Measurements from ENCODE around the gene PPM1B. TPM values are rescaled to one million over a fixed set of nuclear protein-coding genes. Genes with fewer than 3 reads are reported as not detected.
A peak's percentile ranks its signal among the peaks of the same experiment; 100 is the strongest.

The PPM1B gene
- total and polyA plus RNA-seq, 2 of the 13 experiments (the other 11 are each of a cell fraction or from before 2014, with no cell fraction given), result 24.4 to 25.0 TPM

- no peak for TF ChIP-seq ZFP41 (CRISPR knock-in tag; IDR thresholded peaks at IDR 0.05; ENCODE audit: borderline replicate concordance)
- TF ChIP-seq HNRNPUL1 (IDR thresholded peaks at IDR 0.05; ENCODE audit: low read depth, low read length), result no peak
- no peak for TF ChIP-seq ZNF691 (CRISPR knock-in tag; IDR thresholded peaks at IDR 0.05; ENCODE audit: borderline replicate concordance, low read depth)
- TF ChIP-seq IKZF4 (CRISPR knock-in tag; IDR thresholded peaks at IDR 0.05; ENCODE audit: borderline replicate concordance, low read depth, not compliant biosample characterization), result no peak
- no peak for TF ChIP-seq TEF (CRISPR knock-in tag; IDR thresholded peaks at IDR 0.05)
- TF ChIP-seq SYNCRIP (IDR thresholded peaks at IDR 0.05; ENCODE audit: insufficient read depth, low read depth, low read length), result no peak
These were observed 15.4 kb downstream of the PPM1B start (continued) for GRCh38 chr2:44184106-44184505.

DNA sequence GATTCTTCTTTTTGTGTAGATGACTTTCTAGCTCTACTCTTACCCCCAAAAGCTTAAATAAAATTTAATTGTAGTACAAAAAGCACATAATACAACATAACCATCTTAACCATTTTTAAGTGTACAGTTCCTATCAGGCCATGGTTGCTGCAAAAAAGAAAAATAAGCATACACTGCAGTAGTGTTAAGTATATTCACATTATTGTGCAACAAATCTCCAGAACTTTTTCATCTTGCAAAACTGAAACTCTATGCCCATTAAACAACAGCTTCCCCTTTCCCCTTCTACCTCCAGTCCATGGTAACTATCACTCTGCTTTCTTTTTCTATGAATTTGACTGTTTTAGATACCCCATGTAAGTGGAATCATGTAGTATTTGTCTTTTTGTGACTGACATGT, 18.1 kb downstream of the PPM1B start:
- ChIA-PET CTCF (ENCODE audit: low intra/inter-chr PET ratio, low total read pairs) (no interaction called here), POLR2A (interaction anchor here (2.0 kb wide), 1 partner anchor 19 kb away, joined by 12 read pairs; the partner anchor contains the start of gene PPM1B)
- intact Hi-C loops (cut with micrococcal nuclease; ENCODE audit: unreplicated experiment), result no loop called here
- ATAC-seq (no peak), DNase-seq (ENCODE audit: low spot score) (no peak), FAIRE-seq (no peak)
- no peaks in the 10 kb centered on the region; the same call in 1 of the 2 replicates for H4K20me1 ChIP-seq (ENCODE audit: insufficient read depth, low read length)
- H3K79me2 ChIP-seq (ENCODE audit: insufficient read depth, low read length), result peaks cover 81% of the 10 kb centered on the region
- H3K9me3 ChIP-seq (ENCODE audit: low read length), result no peaks in the 10 kb centered on the region
- H3K4me1 ChIP-seq (ENCODE audit: insufficient read depth, low read length), result no peaks in the 10 kb centered on the region
- no peak overlapping the region for H3K27ac ChIP-seq (ENCODE audit: extremely low read length, insufficient read depth, low read length)
- H3K36me3 ChIP-seq (replicated peaks in 1 of 2; ENCODE audit: control insufficient read depth in 1 of 2, insufficient read depth in 2 of 2, low read length in 2 of 2), result no peaks in the 10 kb centered on the region
- no peak overlapping the region for H3K4me3 ChIP-seq (replicated peaks in 1 of 3; ENCODE audit: insufficient read depth in 1 of 3, low read depth in 2 of 3, low read length in 3 of 3)
- TF ChIP-seq CEBPB (IDR thresholded peaks at IDR 0.05; ENCODE audit: borderline replicate concordance, low read depth, low read length), result peak; percentile 77
- TF ChIP-seq ZBTB20 (CRISPR knock-in tag; IDR thresholded peaks at IDR 0.05; ENCODE audit: borderline replicate concordance, low read depth), result no peak
- H3K9ac ChIP-seq (ENCODE audit: insufficient read depth, low read depth, low read length), result no peak overlapping the region
- no TSS peak for BruUV-seq (replicated peaks)
- no peak overlapping the region for H2AFZ ChIP-seq (ENCODE audit: low read length)
- in situ Hi-C loops (cut with HindIII; ENCODE audit: extremely low pct_ligation_motif_present, low pct_unique_long_range_greater_than_20kb), result no loop called here
- H3K27me3 ChIP-seq (ENCODE audit: control insufficient read depth in 1 of 2, insufficient read depth in 2 of 2, low read length in 2 of 2), result no peaks in the 10 kb centered on the region
- H3K4me2 ChIP-seq (ENCODE audit: low read depth, low read length), result no peak overlapping the region
